ENCODE data around the gene CADM2. TPM values are rescaled to one million over a fixed set of nuclear protein-coding genes. Genes with fewer than 3 reads are reported as not detected.

Gene CADM2
- total RNA-seq, 2 donors from 2014 or later = 24.1 to 29.8 TPM

DNA sequence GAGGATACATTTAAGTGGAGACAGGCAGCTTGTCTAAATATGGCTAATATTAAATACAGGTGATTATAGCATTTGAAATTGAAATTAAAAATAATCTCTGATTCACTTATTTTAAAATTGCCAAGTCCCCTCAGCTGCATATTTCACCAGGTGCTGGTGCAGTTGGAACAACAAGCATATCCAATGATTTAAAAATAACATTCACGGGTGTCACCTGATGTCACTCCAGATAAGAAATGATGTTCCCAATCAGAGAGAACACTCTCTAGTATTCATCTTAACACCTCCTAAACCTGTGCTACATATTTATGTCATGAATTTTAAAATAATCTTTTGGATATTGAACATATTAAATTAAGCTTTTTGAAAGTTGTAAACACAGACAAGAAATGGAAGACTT lies 249.9 kb downstream of the CADM2 start:
- TF ChIP-seq, protein P1, sequence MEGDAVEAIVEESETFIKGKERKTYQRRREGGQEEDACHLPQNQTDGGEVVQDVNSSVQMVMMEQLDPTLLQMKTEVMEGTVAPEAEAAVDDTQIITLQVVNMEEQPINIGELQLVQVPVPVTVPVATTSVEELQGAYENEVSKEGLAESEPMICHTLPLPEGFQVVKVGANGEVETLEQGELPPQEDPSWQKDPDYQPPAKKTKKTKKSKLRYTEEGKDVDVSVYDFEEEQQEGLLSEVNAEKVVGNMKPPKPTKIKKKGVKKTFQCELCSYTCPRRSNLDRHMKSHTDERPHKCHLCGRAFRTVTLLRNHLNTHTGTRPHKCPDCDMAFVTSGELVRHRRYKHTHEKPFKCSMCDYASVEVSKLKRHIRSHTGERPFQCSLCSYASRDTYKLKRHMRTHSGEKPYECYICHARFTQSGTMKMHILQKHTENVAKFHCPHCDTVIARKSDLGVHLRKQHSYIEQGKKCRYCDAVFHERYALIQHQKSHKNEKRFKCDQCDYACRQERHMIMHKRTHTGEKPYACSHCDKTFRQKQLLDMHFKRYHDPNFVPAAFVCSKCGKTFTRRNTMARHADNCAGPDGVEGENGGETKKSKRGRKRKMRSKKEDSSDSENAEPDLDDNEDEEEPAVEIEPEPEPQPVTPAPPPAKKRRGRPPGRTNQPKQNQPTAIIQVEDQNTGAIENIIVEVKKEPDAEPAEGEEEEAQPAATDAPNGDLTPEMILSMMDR (conservative IDR thresholded peaks at IDR 0.05) = no peak
- H3K36me3 Mint-ChIP-seq (ENCODE audit: low read depth) = peaks cover 4% of the 10 kb centered on the region
- H3K9ac ChIP-seq (ENCODE audit: extremely low read depth, low read length, poor library complexity, severe bottlenecking) = no peak overlapping the region
- 92% methylated on average over 1 of the region's 1 CpG; no CpG with 5 or more reads in 1 of the 2 experiments for WGBS, 2 experiments (ENCODE audit: insufficient coverage in 1 of 2, insufficient read length in 1 of 2)
- no peaks in the 10 kb centered on the region for H3K4me1 ChIP-seq (ENCODE audit: control insufficient read depth, insufficient read depth, low read length)
- H3K36me3 ChIP-seq (ENCODE audit: control insufficient read depth, insufficient read depth, low read length) = no peaks in the 10 kb centered on the region
- H3K4me1 Mint-ChIP-seq = no peaks in the 10 kb centered on the region
- no peaks in the 10 kb centered on the region for H3K9me3 ChIP-seq (ENCODE audit: control insufficient read depth, low read length)
- H3K27ac ChIP-seq (ENCODE audit: low read depth, low read length) = no peak overlapping the region
- DNase-seq = no peak
- no peaks in the 10 kb centered on the region for H3K27me3 ChIP-seq (ENCODE audit: control insufficient read depth, insufficient read depth, low read length, poor library complexity, severe bottlenecking)
- H3K4me3 Mint-ChIP-seq = no peak overlapping the region
- no peaks in the 10 kb centered on the region for H3K27me3 Mint-ChIP-seq (ENCODE audit: insufficient read depth)
- no peak overlapping the region for H3K27ac Mint-ChIP-seq
- H3K4me3 ChIP-seq (ENCODE audit: low read length) = no peak overlapping the region
- H3K9me3 Mint-ChIP-seq = peaks cover 4% of the 10 kb centered on the region

- Mint-ChIP-seq H3K27ac (no peak overlapping the region), H3K4me1 (no peaks in the 10 kb centered on the region), H3K9me3 (peaks cover 4% of the 10 kb centered on the region), H3K4me3 (no peak overlapping the region), H3K36me3 (ENCODE audit: low read depth) (peaks cover 4% of the 10 kb centered on the region), H3K27me3 (ENCODE audit: insufficient read depth) (no peaks in the 10 kb centered on the region)
- Histone ChIP-seq H3K9ac (ENCODE audit: extremely low read depth, low read length, poor library complexity, severe bottlenecking) (no peak overlapping the region), H3K27me3 (ENCODE audit: control insufficient read depth, insufficient read depth, low read length, poor library complexity, severe bottlenecking) (no peaks in the 10 kb centered on the region), H3K36me3 (ENCODE audit: control insufficient read depth, insufficient read depth, low read length) (no peaks in the 10 kb centered on the region), H3K4me3 (ENCODE audit: low read length) (no peak overlapping the region), H3K9me3 (ENCODE audit: control insufficient read depth, low read length) (no peaks in the 10 kb centered on the region), H3K27ac (ENCODE audit: low read depth, low read length) (no peak overlapping the region), H3K4me1 (ENCODE audit: control insufficient read depth, insufficient read depth, low read length) (no peaks in the 10 kb centered on the region)
- no peak for DNase-seq
- TF ChIP-seq, protein P1 (conservative IDR thresholded peaks at IDR 0.05) = no peak
- WGBS, 2 experiments (ENCODE audit: insufficient coverage in 1 of 2, insufficient read length in 1 of 2) = 95% methylated on average over 2 of the region's 2 CpGs; no CpG with 5 or more reads in 1 of the 2 experiments
Measured at GRCh38 chr3:85210540-85210939, 251.8 kb downstream of the CADM2 start.

GRCh38 chr3:85228966-85229365 lies 270.2 kb downstream of the CADM2 start:
- H3K27me3 Mint-ChIP-seq (ENCODE audit: insufficient read depth) = peaks cover 2% of the 10 kb centered on the region
- no peak overlapping the region for H3K27ac Mint-ChIP-seq
- WGBS, 2 experiments (ENCODE audit: insufficient coverage in 1 of 2, insufficient read length in 1 of 2) = 77 to 78% methylated on average over 6 of the region's 6 CpGs

More at GRCh38 chr3:85228966-85229365, 270.2 kb downstream of the CADM2 start:
- no peak overlapping the region for H3K4me3 Mint-ChIP-seq
- H3K4me1 ChIP-seq (ENCODE audit: control insufficient read depth, insufficient read depth, low read length) = peaks cover 15% of the 10 kb centered on the region
- TF ChIP-seq, protein P1 (conservative IDR thresholded peaks at IDR 0.05) = no peak
- no peak overlapping the region for H3K4me3 ChIP-seq (ENCODE audit: low read length)
- no peak overlapping the region for H3K9ac ChIP-seq (ENCODE audit: extremely low read depth, low read length, poor library complexity, severe bottlenecking)
- DNase-seq = peak; percentile 59
- H3K36me3 Mint-ChIP-seq (ENCODE audit: low read depth) = no peaks in the 10 kb centered on the region
- H3K36me3 ChIP-seq (ENCODE audit: control insufficient read depth, insufficient read depth, low read length) = no peaks in the 10 kb centered on the region
- peaks cover 16% of the 10 kb centered on the region for H3K4me1 Mint-ChIP-seq
- H3K9me3 Mint-ChIP-seq = no peaks in the 10 kb centered on the region
- no peak overlapping the region for H3K27ac ChIP-seq (ENCODE audit: low read depth, low read length)
- no peaks in the 10 kb centered on the region for H3K27me3 ChIP-seq (ENCODE audit: control insufficient read depth, insufficient read depth, low read length, poor library complexity, severe bottlenecking)
- no peaks in the 10 kb centered on the region for H3K9me3 ChIP-seq (ENCODE audit: control insufficient read depth, low read length)

All from endodermal cell (in vitro differentiated cells).